GM12872 (cell line): ENCODE results near the gene UBE2K.

Experiments
- CTCF ChIP-seq: IDR thresholded peaks from 3 replicates; pipeline ENCODE4 v1.5.1; 2011; ENCODE audit warnings: low read depth, mild to moderate bottlenecking, low read length, moderate library complexity; ENCODE audit not compliant: insufficient read depth

UBE2K gene

GRCh38 chr4:39697740-39698423 is at the start of gene UBE2K:
Gene UBE2K (plus strand): TSS chr4:39698136. CDS start chr4:39698328, 192 bp downstream.
- no peak for TF ChIP-seq CTCF

DNA sequence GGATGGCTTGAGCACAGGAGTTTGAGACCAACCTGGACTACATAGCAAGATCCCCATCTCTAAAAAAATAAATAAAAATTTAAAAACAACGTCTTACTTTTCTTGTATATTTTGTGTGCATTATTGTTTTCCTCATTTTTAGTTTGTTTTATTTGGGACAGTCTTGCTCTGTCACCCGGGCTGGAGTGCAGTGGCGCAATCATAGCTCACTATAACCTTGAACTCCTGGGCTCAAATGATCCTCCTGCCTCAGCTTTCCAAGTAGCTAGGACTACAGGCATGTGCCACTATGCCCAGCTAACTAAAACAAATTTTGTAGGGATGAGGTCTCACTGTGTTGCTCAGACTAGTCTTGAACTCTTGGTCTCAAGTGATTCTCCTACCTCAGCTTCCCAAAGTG is 49.7 kb upstream of the UBE2K start:
- no peak for TF ChIP-seq CTCF

DNA sequence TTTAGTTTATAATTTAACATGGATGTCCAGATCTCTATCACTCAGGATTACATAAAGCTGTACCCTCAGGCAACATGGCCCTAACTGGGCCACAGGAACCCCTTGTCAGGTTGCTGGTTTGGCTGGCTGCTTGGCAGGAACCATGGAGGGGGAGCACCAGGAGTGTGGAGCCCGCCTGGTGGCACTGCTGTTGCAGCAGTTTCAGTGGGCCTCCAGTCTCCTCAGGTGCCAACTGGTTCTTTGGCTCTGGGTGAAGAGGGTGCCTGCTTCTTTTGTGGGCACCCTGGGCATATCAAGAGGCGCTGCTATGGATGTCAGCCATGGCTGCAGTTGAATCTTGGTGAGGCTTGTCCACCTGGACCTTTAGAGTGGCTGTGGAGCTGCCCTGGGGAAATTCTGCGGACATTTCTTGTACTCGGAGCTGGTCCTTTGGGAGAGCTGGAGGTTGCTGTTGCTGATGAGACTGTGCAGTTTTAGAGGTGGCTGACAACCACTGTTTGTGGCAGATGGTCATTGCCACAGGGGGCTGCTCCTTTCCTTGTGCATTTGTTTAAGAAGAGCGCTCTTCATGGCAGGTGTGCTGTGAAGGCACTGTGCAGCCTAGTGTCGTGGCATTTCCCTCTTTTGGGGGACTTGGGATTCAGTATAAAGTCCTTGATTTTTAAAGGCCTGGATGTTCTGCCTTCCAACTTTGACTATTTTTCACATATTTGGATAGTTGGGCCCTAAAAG is 48.9 kb upstream of the UBE2K start:
- TF ChIP-seq CTCF: no peak

DNA sequence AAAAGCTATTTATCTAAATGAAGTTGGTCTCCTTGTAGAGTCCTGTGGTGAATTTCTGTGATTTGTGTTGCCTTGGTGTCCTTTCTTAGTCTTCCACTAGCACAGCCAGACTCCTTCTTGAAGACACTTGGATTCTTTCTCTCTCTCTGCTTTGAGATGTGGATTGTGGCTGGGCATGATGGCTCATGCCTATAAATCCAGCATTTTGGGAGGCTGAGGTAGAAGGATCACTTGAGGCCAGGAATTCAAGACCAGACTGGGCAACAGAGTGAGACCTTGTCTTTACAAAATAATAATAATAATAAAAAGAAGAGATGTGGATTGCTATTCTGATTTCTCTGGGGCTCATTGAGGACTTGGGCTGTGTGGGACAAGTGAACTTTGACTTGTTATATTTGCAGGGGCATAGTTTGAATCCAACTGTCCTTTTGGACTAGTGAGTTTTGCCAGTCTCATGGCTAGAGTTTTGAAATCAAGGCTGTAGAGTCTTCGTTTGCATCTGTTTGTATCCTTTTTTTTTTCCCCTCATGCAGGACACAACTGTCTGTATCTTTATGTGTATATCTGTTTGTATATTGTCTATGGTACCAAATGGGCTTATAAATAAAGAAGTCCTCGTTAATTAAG is 48.2 kb upstream of the UBE2K start:
- TF ChIP-seq CTCF: no peak

- TF ChIP-seq CTCF: no peak
These were observed 42.7 kb upstream of the UBE2K start for GRCh38 chr4:39655211-39655610.

DNA sequence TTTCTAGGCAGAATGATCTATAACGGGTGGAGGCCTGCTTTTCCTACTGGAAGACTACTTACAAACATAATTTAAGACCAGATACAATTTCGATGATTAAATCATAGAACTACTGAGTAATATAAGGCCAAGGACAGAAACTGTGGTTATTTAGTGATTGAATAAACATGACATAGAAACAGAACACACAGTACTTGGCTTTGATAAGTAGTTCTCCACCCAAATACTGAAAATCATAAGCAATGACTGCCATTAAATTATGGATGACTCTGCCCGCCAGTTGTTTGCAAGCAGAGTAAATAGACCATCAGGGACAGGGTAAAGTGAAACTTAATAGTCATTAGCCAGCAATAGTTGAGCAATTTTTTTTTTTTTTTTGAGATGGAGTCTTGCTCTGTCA is 42.1 kb upstream of the UBE2K start:
- TF ChIP-seq CTCF: no peak

GRCh38 chr4:39657465-39657864 is 40.5 kb upstream of the UBE2K start:
- TF ChIP-seq CTCF: no peak
